HG02588 (cell line): ENCODE data around the gene LIF.

Experiments
- ATAC-seq: cut with Tn5 transposase; IDR thresholded peaks from one replicate; pipeline ENCODE4 v1.9.1; 2021; ENCODE audit warnings: mild to moderate bottlenecking, moderate library complexity; ENCODE audit not compliant: unreplicated experiment

The LIF gene

DNA sequence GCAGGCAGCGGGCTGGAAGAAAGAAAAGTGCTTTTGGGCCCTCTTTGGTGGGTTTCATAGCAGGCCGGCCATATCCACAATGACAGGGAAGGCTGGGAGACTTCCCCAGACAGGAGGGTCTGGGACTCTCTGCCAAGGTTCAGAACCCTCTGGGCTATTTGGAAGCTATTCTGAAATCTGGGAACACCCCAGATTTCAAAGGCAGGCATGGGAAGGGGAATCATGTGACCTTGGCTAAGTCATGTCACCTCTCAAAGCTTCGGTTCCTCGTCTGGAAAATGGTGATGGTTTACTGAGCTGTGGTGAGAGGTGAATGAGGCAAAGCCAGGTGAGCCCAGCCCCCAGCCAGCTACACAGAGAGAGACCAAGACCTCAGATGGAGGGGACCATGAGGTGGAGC, 38.1 kb upstream of the LIF start:
- no peak for ATAC-seq

GRCh38 chr22:30284172-30284571, 37.6 kb upstream of the LIF start:
- ATAC-seq, result no peak

DNA sequence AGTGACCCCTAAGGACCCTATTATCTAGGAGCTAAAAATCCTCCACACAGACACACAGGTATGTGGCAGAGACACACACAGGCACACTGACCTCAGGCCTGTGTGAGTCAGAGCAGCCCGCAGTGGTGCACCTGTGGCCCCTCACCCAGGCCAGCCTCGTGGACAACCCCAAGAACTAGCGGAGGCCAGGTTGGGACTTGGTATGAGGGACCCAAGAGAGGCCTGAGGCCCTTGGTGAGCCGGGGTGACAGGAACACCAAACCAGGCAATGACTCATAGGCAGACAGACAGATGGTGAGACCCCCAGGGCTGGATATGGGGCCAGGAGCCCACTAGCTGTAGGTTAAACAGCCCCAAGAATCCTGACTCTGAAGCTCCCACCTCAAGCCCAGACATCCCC, 36.8 kb upstream of the LIF start:
- ATAC-seq, result no peak

GRCh38 chr22:30282616-30283046, 36.1 kb upstream of the LIF start:
- ATAC-seq, result no peak

DNA sequence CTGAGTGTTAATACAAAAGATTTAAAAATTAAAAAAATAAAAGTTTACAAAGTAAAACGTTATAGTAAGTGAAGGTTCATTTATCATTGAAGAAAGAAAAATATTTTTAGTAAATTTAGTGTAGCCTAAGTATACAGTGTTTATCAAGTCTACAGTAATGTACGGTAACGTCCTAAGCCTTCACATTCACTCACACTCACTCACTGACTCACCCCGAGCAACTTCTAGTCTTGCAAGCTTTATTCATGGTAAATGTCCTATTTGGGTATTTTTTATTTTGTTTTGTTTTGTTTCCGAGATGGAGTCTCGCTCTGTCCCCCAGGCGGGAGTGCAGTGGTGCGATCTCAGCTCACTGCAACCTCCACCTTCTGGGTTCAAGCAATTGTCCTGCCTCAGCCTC, 33.9 kb upstream of the LIF start:
- no peak for ATAC-seq

DNA sequence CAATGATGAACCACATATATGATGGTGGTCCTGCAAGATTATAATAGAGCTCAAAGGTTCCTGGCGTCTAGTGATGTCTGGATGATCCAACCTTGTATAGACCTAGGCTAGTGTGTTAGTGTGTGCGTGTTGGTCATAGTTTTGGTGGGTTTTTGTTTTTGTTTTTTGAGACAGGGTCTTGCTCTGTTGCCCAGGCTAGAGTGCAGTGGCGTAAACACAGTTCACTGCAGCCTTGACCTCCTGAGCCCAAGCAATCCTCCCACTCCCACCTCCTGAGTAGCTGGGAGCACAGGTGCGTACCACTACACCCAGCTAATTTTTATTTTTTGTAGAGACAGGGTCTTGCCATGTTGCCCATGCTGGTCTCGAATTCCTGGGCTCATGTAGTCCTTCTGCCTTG, 33.4 kb upstream of the LIF start:
- no peak for ATAC-seq

DNA sequence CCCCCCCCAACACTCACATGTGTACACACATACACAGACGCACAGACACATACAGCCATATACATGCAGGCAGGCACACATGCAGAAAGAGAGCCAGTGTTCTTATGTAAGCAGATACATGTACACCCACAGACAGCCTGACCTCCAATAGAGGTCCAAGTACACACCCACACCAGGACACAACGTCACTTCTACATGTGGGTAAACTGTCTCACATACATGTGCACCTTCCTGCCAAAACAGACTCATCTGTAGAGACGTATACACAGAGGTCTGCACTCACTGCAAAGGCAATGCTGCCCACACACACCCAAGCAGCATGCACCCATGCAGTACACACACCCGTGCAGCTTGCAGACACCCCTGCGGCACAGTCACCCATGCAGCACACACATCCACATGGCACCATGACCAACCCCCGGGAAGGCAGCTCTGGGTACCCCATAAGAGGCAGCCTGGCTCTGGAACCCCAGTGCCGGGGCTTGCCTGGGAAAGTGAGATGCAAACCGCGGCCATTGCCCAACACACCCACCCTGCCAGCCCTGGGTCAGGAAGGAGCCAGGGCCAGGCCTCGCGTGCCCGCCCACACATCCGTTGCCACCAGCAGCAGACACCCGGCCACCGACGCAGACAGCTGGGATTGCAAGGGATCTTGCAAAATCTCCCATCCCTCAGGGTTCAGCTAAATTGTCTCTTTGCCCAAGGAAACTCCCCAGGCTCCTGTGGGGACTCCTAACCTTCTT, 32.7 kb upstream of the LIF start:
- ATAC-seq, result no peak

DNA sequence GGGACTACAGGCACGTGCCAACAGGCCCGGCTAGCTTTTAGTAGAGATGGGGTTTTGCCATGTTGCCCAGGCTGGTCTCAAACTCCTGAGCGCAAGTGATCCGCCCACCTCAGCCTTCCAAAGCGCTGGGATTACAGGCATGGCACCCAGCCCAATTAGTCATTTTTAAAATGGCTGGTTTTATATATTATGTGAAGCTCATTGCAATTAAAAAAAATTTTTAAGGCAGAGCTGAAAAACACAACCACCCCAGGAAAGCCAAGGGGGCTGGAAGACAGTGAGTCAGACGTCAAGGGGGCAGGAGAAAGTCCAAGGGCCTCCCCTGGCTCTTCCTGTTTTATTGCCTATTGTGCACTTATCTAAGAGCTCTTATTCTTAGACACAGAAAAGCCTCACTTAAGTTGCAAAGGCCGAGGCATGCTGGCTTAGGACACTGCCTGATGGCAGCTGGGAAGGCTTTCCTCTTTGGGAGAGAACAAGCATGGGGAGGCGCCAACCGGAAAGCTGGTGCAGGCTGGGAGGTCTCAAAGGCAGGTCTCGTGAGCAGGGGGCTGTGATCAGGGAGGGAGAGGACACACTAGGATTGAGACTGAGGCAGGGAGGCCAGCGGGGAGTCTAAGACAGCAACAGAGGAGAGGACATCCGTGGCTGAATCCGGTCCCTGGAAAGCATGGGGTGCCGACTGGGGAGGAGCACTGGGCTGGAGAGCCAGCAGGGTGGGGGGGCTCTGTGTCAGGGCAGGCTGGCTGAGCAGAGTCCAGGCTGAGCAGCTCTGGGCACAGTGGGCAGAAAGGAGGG, 31.2 kb upstream of the LIF start:
- ATAC-seq, result no peak

DNA sequence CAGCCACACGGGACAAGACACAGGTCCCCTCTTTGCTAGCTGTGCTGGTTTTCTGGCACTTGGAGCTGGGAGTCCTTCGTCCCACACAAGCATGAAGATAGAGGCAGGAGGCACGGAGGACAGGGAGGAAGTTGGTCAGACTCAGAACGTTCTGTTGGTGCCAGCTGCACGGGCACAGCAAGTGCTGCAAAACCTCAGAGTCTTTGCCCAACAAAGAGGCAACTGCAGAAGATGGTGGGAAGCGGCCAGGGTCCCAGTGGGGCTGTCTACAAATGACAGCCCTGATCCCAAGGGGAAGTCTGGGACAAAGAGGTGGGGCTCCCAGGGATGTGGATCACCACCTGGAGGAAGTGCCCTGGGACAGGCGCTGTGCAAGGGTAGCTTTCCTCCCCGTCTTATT, 29.5 kb upstream of the LIF start:
- no peak for ATAC-seq

GRCh38 chr22:30275625-30276024, 29.1 kb upstream of the LIF start:
- no peak for ATAC-seq

GRCh38 chr22:30274437-30274812, 27.9 kb upstream of the LIF start:
- ATAC-seq, result no peak

DNA sequence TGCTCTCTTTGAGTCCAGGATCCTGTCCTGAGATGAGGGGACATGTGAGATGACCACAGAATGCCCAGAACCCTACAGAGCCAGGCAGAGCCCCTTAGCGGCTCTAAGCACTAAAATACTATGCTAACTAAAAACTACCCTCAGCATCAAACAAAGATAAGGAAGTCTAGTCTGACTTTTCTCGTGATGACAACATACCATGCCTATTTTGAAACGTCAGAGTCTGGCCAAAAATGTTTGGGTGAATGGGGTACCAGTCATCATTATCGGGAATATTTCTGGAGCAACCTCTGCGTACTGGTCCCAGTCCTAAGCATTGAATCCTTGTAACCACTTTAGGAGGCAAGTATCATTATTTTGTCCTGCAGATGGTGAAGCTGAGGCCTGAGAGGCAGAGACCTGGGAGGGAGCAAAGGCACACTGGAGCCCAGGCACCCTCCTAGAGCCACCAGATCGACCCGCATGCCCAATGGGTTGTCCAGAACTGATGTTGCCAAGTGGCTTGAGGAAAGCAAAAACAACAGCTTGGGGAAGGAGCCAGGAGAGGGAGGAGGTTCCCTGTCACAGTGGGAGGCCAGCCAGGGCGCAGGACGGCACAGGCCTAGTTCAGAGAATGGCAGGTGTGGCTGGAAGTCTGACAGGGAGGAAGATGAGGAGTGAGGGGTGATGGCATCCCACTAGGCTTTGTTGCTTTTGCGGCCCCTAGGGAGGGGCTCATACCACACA, 27.3 kb upstream of the LIF start:
- no peak for ATAC-seq

- ATAC-seq, result no peak
Observed at GRCh38 chr22:30272781-30273601, 26.4 kb upstream of the LIF start.

- no peak for ATAC-seq
Observed at GRCh38 chr22:30270832-30271231, 24.3 kb upstream of the LIF start.

GRCh38 chr22:30268331-30268730, 21.8 kb upstream of the LIF start:
- ATAC-seq, result no peak

- no peak for ATAC-seq
Observed at GRCh38 chr22:30267382-30268302, 21.1 kb upstream of the LIF start.

- peak; percentile 14 for ATAC-seq
Observed at GRCh38 chr22:30266445-30267381, 20.2 kb upstream of the LIF start, which contains the start of gene OSM. Gene OSM (minus strand): TSS chr22:30266851. CDS start chr22:30266799, 52 bp downstream.

DNA sequence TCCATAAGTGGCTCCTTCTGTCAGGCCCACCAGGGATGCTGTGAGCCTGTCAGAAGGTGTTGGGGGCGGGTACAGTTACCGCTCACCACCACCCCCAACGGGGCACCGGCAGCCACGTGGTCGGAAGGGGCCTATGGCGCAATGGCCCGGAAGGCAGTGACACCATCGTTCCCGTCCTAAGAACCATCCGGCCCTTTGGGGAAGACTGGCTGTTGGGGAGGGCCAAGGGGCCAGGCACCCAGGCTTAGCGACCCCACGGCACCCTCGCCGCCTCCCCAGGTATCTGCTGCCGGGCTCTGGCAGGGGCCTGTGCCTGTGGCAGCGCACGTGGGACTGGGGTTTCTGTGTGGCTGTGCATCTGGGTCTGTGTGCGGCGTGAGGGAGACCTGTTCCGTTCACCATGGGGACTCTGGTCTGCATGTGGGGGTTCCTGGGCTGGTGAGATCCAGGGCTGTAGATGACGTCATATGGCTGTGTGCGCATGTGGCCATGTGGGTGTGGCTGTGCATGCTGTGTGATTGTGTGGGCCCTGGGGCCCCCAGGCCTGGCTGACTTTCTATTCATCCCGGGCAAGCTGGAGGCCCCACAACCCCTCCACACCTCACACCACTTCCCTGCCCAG, 19.4 kb upstream of the LIF start:
- peak; percentile 63 for ATAC-seq
